ENCODE results near the gene PTK7.

PTK7 gene

DNA sequence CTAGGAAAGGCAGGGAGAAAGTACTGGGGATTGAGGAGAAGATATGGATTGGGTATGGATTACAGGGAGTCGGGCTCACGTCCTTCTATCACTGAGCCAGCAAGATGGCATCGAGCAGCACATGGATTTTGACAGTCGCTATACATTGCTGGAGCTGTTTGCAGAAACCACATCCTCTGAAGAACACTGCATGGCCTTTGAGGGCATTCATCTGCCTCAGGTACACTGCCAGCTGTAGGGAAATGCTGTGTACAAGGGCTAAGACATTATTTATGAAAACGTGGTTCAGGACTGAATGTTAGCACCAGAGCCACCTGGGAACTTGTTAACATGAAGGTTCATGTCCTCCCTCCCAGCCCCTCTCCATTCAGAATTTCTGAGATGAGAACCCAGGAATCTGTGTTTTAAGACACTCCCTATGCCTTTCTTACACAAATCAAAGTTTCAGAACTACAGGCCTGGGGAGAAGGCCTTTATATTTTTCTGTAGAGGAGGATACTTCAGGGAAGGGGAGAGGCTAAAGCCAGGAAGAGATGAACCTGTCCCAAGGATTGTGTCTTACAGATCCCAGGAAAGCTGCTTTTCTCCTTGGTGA lies 109.4 kb downstream of the PTK7 start:
- H3K4me3 ChIP-seq (ENCODE audit: low read length) = no peak overlapping the region
- DNase-seq (ENCODE audit: low read depth, low spot score) = peak; percentile 87

DNA sequence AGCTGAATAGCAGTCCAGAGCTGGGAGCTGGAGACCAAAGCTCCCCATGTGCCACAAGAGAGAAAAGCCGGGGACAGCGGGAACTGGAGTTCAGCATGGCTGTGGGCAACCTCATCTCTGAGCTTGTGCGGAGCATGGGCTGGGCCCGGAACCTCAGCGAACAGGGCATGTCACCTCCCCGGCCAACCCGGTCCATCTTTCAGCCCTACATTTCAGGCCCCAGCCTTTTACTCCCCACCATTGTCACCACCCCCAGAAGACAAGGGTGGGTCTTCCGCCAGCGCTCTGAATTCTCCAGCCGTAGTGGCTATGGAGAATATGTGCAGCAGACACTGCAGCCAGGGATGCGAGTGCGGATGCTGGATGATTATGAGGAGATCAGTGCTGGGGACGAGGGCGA lies 109.9 kb downstream of the PTK7 start:
- no peak for DNase-seq (ENCODE audit: low read depth, low spot score)
- H3K4me3 ChIP-seq (ENCODE audit: low read length) = no peak overlapping the region

DNA sequence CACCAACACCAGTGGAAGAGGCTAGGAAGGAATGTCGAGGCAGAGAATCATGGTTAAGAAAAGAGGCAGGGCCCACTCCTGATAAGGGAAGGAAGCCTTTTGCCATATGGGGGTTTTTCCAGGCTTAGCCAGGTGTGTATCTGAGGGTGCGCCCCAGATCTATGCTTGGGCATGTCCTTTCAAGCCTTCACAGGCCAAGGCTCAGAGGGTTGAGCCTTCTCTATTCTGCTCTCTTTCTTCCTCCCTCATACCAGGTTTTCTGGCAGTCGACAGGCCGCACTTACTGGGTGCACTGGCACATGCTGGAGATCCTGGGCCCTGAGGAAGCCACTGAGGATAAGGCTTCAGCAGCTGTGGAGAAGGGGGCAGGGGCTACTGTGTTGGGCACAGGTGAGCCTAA lies 110.6 kb downstream of the PTK7 start:
- no peak overlapping the region for H3K4me3 ChIP-seq (ENCODE audit: low read length)
- no peak for DNase-seq (ENCODE audit: low read depth, low spot score)

DNA sequence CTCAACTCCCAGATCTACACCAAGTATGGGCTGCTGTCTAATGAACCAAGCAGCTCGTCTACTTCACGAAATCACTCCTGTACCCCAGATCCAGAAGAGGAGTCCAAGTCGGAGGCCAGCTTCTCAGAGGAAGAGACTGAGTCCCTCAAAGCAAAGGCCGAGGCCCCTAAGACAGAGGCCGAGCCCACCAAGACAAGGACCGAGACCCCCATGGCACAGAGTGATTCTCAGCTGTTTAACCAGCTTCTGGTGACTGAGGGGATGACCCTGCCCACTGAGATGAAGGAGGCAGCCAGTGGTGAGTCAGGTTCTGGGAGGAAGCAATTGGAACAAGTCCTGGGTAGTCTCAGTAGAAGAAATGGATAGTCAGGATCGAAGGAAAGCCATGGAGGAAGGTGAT lies 111.7 kb downstream of the PTK7 start:
- no peak for DNase-seq (ENCODE audit: low read depth, low spot score)
- no peak overlapping the region for H3K4me3 ChIP-seq (ENCODE audit: low read length)

DNA sequence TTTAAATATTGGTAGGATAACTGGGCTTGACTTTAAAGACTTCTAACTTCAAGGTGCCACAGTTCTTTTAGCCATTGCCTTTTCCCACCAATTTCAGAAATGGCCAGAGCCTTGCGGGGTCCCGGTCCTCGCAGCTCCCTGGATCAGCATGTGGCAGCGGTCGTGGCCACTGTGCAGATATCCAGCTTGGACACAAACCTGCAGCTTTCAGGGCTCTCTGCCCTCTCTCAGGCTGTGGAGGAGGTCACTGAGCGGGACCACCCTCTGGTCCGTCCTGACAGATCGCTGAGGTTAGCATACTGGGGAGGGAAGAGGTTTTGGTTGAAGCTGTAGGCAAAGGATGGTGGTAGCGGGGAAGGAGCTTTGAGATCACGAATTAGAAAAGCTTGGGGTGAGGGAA lies 112.3 kb downstream of the PTK7 start:
- DNase-seq (ENCODE audit: low read depth, low spot score) = no peak
- no peak overlapping the region for H3K4me3 ChIP-seq (ENCODE audit: low read length)

DNA sequence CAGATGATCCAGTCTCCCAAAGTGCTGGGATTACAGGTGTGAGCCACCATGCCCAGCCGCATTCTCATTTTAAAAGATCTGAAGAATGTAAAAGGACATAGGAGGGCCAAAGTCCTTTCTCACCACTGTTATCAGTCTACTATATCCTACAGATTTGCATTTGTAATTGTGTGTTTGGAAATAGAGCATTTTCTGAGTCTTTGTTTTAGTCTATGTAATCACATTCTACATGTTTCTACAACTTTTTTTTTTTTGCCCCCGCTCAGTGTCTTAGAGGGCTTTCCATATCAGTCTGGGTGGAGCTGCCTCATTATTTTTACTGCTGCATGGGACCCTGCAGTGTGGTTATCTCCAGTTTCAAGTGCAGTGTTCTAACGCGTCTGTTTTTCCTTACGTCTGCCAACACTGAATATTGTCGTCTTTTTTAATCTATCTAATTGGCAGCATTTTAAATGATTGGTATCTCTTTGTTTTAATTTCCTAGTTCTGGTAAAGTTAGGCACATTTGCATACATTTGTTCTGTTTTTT lies 113.7 kb downstream of the PTK7 start:
- no peak for DNase-seq (ENCODE audit: low read depth, low spot score)
- H3K4me3 ChIP-seq (ENCODE audit: low read length) = no peak overlapping the region

DNA sequence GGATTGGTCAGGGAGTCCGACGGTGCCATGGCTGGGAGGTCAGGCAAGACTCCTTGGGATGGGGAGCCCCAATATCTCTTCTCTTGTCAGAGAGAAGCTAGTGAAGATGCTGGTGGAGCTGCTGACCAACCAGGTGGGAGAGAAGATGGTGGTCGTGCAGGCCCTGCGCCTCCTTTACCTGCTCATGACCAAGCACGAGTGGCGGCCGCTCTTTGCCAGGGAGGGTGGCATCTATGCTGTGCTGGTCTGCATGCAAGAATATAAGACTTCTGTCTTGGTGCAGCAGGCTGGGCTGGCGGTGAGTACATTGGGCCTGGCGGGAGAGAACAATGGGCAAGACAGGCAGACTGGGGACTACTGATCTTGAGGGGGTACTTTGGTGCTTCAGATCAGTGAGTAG lies 116.8 kb downstream of the PTK7 start:
- no peak overlapping the region for H3K4me3 ChIP-seq (ENCODE audit: low read length)
- DNase-seq (ENCODE audit: low read depth, low spot score) = no peak

DNA sequence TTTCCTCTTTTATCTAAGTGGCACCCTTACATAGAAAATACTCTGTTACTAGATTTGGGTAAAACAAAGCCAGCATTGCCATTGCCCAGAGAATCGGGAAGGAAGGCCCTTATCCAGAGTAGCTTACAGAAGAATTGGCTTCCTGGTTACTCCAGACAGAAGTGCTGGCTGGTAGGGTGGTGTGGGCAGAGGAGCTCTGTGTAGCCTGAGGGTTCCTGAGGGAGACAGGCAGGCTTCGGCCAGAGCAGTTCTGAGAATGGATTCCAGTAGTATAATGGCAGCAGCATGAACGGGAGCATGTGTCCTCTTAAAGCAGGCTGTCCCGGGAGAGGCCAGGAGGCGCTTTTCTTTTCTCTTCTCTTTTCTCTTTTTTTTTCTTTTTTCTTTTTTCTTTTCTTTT lies 117.8 kb downstream of the PTK7 start:
- no peak overlapping the region for H3K4me3 ChIP-seq (ENCODE audit: low read length)
- DNase-seq (ENCODE audit: low read depth, low spot score) = no peak

DNA sequence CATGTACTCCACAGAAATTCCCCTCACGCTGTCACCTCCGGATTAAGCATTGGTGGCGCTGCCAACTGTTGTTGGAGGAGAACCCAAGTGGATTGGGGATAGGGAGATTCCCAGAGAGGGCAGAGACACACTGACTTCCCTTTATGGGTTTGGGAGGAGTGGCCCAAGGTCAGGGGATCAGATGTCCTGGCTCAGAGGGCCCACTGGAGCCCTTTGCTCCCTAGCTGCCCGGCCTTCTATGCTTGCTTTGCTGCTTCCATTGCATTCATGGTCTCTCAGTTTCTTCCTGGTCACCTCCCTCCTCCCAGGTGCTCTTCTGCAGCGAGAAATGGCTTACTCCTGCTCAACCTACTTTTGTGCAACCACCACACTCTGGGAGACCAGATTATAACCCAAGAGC lies 120.2 kb downstream of the PTK7 start:
- DNase-seq (ENCODE audit: low read depth, low spot score) = no peak
- no peak overlapping the region for H3K4me3 ChIP-seq (ENCODE audit: low read length)

DNA sequence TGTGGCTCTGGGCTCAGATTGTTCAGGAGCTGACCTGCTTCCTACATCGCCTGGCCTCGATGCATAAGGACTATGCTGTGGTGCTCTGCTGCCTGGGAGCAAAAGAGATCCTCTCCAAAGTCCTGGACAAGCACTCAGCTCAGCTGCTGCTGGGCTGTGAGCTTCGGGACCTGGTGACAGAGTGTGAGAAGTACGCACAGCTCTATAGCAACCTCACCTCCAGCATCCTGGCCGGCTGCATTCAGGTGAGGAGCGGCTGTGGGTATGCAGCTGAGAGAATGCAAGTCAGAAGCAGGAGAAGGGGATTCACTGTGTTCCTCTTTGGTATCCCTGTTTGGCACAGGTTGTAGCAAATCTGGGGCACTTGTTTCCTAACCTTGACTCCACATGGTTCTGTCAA lies 123.8 kb downstream of the PTK7 start:
- H3K4me3 ChIP-seq (ENCODE audit: low read length) = no peak overlapping the region
- no peak for DNase-seq (ENCODE audit: low read depth, low spot score)

DNA sequence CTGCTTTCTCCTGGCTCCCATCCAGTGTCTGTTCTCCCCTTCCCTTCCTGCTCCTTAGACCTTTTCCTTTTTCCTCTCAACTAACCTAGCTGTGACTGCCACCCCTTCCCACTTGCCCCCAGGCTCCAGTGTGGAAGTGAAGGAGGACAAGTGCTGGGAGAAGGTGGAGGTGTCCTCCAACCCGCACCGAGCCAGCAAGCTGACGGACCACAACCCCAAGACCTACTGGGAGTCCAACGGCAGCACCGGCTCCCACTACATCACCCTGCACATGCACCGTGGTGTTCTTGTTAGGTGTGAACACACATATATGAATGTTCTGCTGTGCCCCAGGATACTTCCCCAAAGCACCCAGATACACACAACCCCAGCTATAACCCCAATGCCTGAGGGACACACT lies 124.4 kb downstream of the PTK7 start:
- no peak overlapping the region for H3K4me3 ChIP-seq (ENCODE audit: low read length)
- DNase-seq (ENCODE audit: low read depth, low spot score) = no peak

DNA sequence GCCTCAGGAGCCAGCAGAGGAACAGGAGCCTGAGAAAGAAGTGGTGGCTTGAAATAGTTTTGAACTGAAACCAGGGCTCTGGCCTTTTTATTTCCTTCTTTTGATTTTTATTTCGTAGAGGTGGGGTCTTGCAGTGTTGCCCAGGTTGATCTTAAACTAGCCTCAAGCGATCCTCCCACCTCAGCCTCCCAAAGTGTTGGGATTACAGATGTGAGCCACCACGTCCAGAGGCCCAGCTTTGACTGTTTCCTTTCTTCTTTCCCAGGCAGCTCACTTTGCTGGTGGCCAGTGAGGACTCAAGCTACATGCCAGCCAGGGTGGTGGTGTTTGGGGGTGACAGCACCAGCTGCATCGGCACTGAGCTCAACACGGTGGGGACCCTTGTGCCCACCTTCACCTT lies 126.3 kb downstream of the PTK7 start:
- no peak overlapping the region for H3K4me3 ChIP-seq (ENCODE audit: low read length)
- DNase-seq (ENCODE audit: low read depth, low spot score) = no peak

DNA sequence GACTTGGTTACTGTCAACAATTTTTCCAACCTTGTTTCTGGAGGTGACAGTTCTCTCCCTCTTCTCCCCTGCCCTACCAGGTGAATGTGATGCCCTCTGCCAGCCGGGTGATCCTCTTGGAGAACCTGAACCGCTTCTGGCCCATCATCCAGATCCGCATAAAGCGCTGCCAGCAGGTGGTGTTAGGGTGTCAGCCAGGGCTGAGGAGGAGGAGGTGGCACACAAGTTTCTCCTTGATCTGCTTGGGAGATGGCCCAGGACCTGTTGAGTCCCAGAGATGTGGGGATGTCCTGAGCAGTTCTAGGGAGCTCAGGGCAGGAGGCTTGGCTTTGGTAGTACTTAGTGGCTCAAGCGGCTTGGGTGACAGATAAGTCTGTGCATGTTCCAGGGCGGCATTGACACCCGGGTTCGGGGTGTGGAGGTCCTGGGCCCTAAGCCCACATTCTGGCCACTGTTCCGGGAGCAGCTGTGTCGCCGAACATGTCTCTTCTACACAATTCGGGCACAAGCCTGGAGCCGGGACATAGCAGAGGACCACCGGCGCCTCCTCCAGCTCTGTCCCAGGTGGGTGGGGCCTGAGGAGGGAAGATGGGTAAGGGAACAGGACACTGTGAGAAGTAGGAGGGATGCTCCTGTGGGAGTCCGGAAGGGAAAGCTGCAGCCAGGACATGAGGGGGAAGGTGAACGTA lies 127.1 kb downstream of the PTK7 start:
- no peak overlapping the region for H3K4me3 ChIP-seq (ENCODE audit: low read length)
- no peak for DNase-seq (ENCODE audit: low read depth, low spot score)

DNA sequence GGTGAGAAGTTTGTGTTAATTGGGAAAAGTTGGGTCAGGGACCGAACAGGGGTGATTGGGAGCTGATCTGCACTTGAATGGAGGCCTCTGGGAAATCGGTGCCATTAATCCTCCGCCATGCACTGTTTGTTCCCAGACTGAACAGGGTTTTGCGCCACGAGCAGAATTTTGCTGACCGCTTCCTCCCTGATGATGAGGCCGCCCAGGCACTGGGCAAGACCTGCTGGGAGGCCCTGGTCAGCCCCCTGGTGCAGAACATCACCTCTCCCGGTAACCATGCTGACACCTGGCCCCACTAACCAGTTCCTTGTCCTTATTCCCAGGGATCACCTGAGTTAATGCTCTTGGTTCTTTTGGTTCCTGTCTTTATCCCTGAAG lies 127.6 kb downstream of the PTK7 start:
- H3K4me3 ChIP-seq (ENCODE audit: low read length) = no peak overlapping the region
- no peak for DNase-seq (ENCODE audit: low read depth, low spot score)

DNA sequence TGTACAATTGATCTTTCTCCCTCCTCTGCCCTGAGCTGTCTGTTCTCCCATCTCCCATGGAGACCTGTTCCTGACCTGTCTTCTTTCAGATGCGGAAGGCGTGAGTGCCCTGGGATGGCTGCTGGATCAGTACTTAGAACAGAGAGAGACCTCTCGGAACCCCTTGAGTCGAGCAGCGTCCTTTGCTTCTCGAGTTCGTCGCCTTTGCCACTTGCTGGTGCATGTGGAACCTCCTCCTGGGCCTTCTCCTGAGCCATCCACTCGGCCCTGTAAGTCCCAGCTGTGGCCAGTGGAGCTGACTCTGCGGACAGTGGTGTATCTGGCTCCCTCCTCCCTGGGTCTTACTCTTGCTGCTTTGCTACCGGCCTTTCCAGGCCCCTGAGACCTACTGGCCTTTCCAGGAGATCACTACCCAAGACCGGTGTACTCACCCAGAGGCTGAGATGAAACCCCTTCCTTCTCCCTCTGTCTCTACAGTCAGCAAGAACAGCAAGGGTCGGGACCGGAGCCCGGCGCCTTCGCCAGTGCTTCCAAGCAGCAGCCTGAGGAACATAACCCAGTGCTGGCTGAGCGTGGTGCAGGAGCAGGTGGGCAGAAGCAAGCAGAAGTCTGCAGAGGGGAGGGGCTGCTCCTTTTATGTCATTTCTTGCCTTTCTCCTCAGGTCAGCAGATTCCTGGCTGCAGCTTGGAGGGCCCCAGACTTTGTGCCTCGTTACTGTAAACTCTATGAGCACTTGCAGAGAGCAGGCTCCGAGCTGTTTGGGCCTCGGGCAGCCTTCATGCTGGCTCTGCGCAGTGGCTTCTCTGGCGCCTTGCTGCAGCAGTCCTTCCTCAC lies 128.4 kb downstream of the PTK7 start:
- DNase-seq (ENCODE audit: low read depth, low spot score) = no peak
- no peak overlapping the region for H3K4me3 ChIP-seq (ENCODE audit: low read length)

DNA sequence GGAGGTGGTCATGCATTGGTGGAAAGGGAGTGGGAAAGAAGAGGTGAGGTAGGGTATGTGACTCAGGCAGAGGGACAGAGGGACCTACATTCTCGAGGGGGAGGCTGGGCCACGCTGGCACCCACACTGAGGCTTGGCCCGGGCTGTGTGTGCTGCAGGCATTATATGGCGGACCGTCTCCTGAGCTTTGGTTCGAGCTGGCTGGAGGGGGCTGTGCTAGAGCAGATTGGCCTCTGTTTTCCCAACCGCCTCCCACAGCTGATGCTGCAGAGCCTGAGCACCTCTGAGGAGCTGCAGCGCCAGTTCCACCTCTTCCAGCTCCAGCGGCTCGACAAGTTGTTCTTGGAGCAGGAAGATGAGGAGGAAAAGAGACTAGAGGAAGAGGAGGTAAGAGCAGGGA lies 129.7 kb downstream of the PTK7 start:
- no peak overlapping the region for H3K4me3 ChIP-seq (ENCODE audit: low read length)
- DNase-seq (ENCODE audit: low read depth, low spot score) = no peak

DNA sequence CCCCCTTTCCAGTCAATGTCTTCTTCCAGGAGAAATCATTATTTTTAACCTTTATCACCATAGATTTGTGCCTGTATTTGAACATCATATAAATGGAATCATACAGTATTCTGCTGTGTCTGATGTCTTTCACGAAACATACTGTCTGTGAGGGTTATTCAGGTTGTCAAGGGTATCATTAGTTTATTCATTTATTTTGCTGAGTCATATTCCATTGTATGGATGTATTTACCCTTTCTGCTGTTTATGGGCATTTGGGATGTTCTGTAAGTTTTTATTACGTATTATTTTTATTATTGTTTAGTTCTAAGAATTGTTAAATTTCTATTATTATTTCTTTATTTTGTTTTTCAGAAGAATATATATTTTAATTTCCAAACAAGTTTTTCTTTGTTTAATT lies 131.2 kb downstream of the PTK7 start:
- no peak overlapping the region for H3K4me3 ChIP-seq (ENCODE audit: low read length)
- no peak for DNase-seq (ENCODE audit: low read depth, low spot score)
